Measurements from ENCODE around the gene SCYGR1.

- TF ChIP-seq REST (IDR thresholded peaks at IDR 0.05; ENCODE audit: borderline replicate concordance in 1 of 2, low read depth in 1 of 2, low read length in 2 of 2) (no peak), CTCF (CRISPR knock-in tag; IDR thresholded peaks at IDR 0.05) (no peak), EP300 (IDR thresholded peaks at IDR 0.05; ENCODE audit: low read depth in 2 of 2, low read length in 2 of 2) (no peak), EP300 (CRISPR knock-in tag; IDR thresholded peaks at IDR 0.05; ENCODE audit: borderline replicate concordance) (no peak), FOXM1 (CRISPR knock-in tag; IDR thresholded peaks at IDR 0.05) (no peak)
Observed at GRCh38 chr2:227395556-227395955, 7.8 kb upstream of the SCYGR1 start.

Measured in HepG2 (cell line).